Ovary (tissue), 9 donors: ENCODE results near the gene GABBR1. TPM values are rescaled to one million over a fixed set of nuclear protein-coding genes. Genes with fewer than 3 reads are reported as not detected.

Source experiments
- DNase-seq, 5 donors: peaks; one replicate each; pipeline ENCODE4 v3.0.0-alpha.2; 2019 to 2020
- H3K27ac ChIP-seq, 2 donors: fragments of 200-600 bp; one replicate each; pipeline versions ENCODE4 v1.5.1 to v1.8.0; 2019 to 2022
- H3K27me3 ChIP-seq: fragments of 200-600 bp; one replicate; pipeline ENCODE4 v1.8.0; 2022
- H3K36me3 ChIP-seq: fragments of 200-600 bp; sonication (generic); one replicate; pipeline ENCODE4 v1.5.1; 2019
- H3K4me1 ChIP-seq: one replicate; pipeline ENCODE4 v1.8.1; 2013; ENCODE audit warnings: mild to moderate bottlenecking, moderate library complexity; ENCODE audit not compliant: insufficient read depth
- H3K4me3 ChIP-seq: fragments of 200-600 bp; sonication (generic); one replicate; pipeline ENCODE4 v1.5.1; 2017
- H3K9me3 ChIP-seq, 2 donors: fragments of 200-600 bp in 1 of 2; sonication (generic) in 1 of 2; one replicate each; pipeline versions ENCODE4 v1.5.1 to v1.8.1; 2013 to 2019; ENCODE audit warnings: mild to moderate bottlenecking in 1 of 2, moderate library complexity in 1 of 2
- CTCF ChIP-seq, 3 donors: fragments of 450-650 bp in 2 of 3; fragments of 200-600 bp in 1 of 3; IDR thresholded peaks; one replicate each; pipeline versions ENCODE4 v1.5.1 to v1.8.0; 2016 to 2022; ENCODE audit warnings: antibody characterized with exemption in 3 of 3, mild to moderate bottlenecking in 1 of 3
- EP300 ChIP-seq: sonication (generic); formaldehyde crosslinking; IDR thresholded peaks from one replicate; pipeline ENCODE4 v1.6.1; 2017; ENCODE audit warnings: antibody characterized with exemption
- POLR2A ChIP-seq: fragments of 450-650 bp; IDR thresholded peaks from one replicate; pipeline ENCODE4 v1.6.1; 2017; ENCODE audit warnings: antibody characterized with exemption, mild to moderate bottlenecking, moderate library complexity
- WGBS, 3 donors: extraction: QIAGEN DNeasy Blood & Tissue Kit in 1 of 3; methylation state at CpG; one replicate each; pipeline versions ENCODE4 v1.1.5 to v1.1.7; 2013 to 2017; 5-methylcytosine and 5-hydroxymethylcytosine counted together
- intact Hi-C, 4 donors: fragments of 100-400 bp; cut with DNase I; formaldehyde crosslinking; loops; one replicate each; pipeline versions ENCODE4 v1.11.0 to v1.15.1; 2022 to 2023
- polyA plus RNA-seq, 2 donors: library from polyadenylated mRNA; stranded (reverse); fragments of 200-250 nt in 1 of 2; fragments of 350-450 nt in 1 of 2; fragmentation: Illumina TruSeq in 1 of 2; extraction: RNeasy Lipid Tissue Mini Kit (QIAGEN cat#74804) in 1 of 2; gene quantifications; one replicate each; pipeline ENCODE4 v1.2.3, GENCODE V29; 2013 to 2014
- total RNA-seq, 7 donors: library from RNA; depleted of rRNA in 2 of 7; stranded (reverse); fragments of >200 nt in 2 of 7; fragmentation: NEBNext Ultra II Directional in 3 of 7; extraction: Animal tissue kit (Norgen Biotek cat#: 25700) in 3 of 7; gene quantifications; one replicate each; pipeline versions ENCODE4 v1.1.0 to v1.2.4, GENCODE V29; 2016 to 2023
- donor health status: DM: no; HTN: no; CAD: no; lungs with moderate emphysema.
- donor health status: DM: no; HTN: no; CAD: no.
- donor health status: Bipolar disorder and iron deficiency.
- donor health status: DM: yes; HTN: yes; CAD: no.
- donor health status: DM: no; HTN: no; CAD: no.
- donor health status: DM: yes; HTN: yes; CAD: no.

Gene GABBR1
- total and polyA plus RNA-seq, 9 donors = 23.0 to 80.0 (median 48.5) TPM

DNA sequence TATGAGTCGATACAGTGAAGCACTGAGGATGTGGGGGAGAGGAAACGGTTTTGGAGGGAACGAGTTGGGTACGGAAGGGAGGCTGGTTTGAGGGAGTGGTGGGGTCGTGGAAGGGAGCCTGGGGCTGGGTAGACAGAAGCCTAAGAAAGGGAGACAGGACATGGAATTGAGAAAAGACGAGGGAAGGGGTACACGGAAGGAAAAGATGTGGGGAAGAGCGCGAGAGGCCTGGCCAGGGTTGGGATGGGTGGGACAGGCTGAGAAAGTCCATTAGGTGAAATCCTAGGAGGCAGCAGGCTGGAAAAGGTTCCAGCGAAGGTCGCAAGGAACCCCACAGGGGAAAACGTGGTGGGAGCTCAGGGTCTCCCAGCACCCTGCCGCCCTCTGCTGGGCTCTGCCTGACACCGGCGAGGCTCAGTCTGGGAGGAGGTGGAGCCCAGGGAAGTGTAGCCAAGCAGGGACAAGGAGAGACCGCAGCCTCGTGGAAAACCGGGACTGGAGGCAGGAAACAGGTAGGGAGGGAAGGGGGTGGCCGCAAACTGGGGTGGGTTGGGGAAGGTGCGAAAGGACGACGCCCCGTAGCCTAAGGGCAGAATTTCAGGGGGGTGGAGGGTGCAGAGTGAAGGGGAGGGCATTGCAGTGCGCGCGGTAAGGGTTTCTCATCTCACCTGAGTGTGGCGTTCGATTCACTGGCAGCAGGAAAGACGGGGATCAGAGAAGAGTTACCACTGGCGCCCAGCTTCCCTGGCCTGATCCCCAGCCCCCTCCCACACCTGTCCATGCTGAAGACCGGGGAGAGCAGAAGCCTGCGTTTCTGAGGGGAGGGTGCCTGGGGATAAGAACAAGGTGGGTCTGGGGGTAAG lies 4.3 kb downstream of the GABBR1 start:
- intact Hi-C loops = loop anchor here in 1 of 4 donors (5.0 kb wide), 1 partner anchor 1141 kb away; no protein-coding TSS in a partner anchor
- peaks cover 11% of the 10 kb centered on the region for H3K4me1 ChIP-seq

GRCh38 chr6:29627755-29628418 lies 5.1 kb downstream of the GABBR1 start:
- no peaks in the 10 kb centered on the region for H3K9me3 ChIP-seq
- intact Hi-C loops = loop anchor here in 1 of 4 donors (5.0 kb wide), 1 partner anchor 1141 kb away; no protein-coding TSS in a partner anchor
- H3K4me3 ChIP-seq = peak overlapping the region; percentile 56
- H3K27ac ChIP-seq = peak overlapping the region; percentile 47 to 78
- no peaks in the 10 kb centered on the region for H3K36me3 ChIP-seq
- H3K27me3 ChIP-seq = no peaks in the 10 kb centered on the region
- 0 to 1% (median 1%) methylated on average over 41 to 51 of the region's 51 CpGs for WGBS, 3 donors
- DNase-seq = peak; percentile 81 to 88 (median 85)
- TF ChIP-seq POLR2A = peak; percentile 90
- TF ChIP-seq CTCF (IDR thresholded peaks at IDR 0.05) = no peak
- H3K4me1 ChIP-seq = peaks cover 11% of the 10 kb centered on the region

More for the DNA sequence above, 4.3 kb downstream of the GABBR1 start:
- peak; percentile 78 to 86 (median 85) for DNase-seq
- Histone ChIP-seq H3K4me3 (peak overlapping the region; percentile 56), H3K27ac (peak overlapping the region; percentile 47 to 78), H3K36me3 (no peaks in the 10 kb centered on the region), H3K9me3 (no peaks in the 10 kb centered on the region), H3K27me3 (no peaks in the 10 kb centered on the region)
- TF ChIP-seq CTCF (IDR thresholded peaks at IDR 0.05) (peak; percentile 45 to 67 (median 59)), EP300 (no peak), POLR2A (peak; percentile 10)
- 6 to 9% (median 6%) methylated on average over 32 of the region's 32 CpGs for WGBS, 3 donors

DNA sequence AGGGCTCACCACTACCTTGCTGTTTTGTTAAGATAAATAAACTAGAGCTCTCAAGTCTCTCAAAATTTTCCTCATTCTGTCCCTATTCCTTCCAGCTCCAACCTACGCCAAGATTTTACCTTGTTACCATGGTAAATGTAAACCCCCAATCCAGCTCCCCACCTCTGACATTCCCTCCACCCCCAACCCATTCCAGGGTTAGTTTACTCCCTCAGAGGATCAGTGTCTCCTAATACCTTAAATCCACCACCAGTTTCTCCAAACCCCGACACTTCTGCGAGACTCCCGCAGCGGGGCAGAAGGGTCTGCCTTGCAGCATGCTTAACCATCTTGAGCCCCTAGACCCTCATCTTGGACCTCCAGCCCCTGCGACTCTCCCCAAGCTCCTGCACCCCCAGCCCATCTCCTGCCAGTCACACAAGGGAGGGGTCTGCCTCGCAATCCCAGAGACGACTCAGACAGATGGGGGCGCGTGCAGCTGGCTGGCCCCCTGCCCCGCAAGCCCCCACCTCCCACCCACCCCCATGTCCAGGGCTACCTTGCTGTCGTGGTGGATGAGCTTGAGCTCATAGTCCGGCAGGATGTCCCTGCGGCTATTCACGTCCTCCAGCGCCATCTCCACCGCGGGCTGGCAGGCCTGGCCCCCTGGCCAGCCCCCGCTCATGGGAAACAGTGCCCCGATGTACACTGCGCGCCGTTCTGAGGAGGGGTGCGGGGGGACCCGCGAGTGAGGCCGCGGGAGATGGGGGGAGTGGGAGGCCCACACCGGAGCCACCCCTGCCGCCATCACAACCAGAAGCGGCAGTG lies 5.8 kb downstream of the GABBR1 start:
- Histone ChIP-seq H3K4me3 (peak overlapping the region; percentile 56), H3K36me3 (no peaks in the 10 kb centered on the region), H3K9me3 (no peaks in the 10 kb centered on the region), H3K4me1 (peaks cover 10% of the 10 kb centered on the region), H3K27me3 (no peaks in the 10 kb centered on the region), H3K27ac (peak overlapping the region; percentile 42 to 47)
- TF ChIP-seq CTCF (IDR thresholded peaks at IDR 0.05) = no peak
- DNase-seq = peak in 3 of 5 donors; percentile 31 to 62 (median 40)
- intact Hi-C loops = loop anchor here in 1 of 4 donors (5.0 kb wide), 1 partner anchor 1140 kb away; no protein-coding TSS in a partner anchor
- WGBS, 3 donors = 9 to 22% (median 15%) methylated on average over 16 to 31 of the region's 31 CpGs

- no peak for DNase-seq
- Histone ChIP-seq H3K36me3 (no peaks in the 10 kb centered on the region), H3K4me3 (no peak overlapping the region), H3K9me3 (no peaks in the 10 kb centered on the region), H3K4me1 (peaks cover 3% of the 10 kb centered on the region), H3K27me3 (no peaks in the 10 kb centered on the region), H3K27ac (no peak overlapping the region)
- intact Hi-C loops = loop anchor here in 1 of 4 donors (5.0 kb wide), 1 partner anchor 1138 kb away; no protein-coding TSS in a partner anchor
- TF ChIP-seq EP300 (no peak), CTCF (IDR thresholded peaks at IDR 0.05) (no peak), POLR2A (no peak)
- 65 to 67% (median 66%) methylated on average over 7 of the region's 7 CpGs for WGBS, 3 donors
Observed at GRCh38 chr6:29625337-29625930, 7.5 kb downstream of the GABBR1 start.
